ENCODE measurements around the gene FBLN5. TPM values are rescaled to one million over a fixed set of nuclear protein-coding genes. Genes with fewer than 3 reads are reported as not detected.

The FBLN5 gene
- total RNA-seq, 1 experiment from 2014 or later = 2.4 TPM

GRCh38 chr14:91946622-91947474 is 646 bp downstream of the FBLN5 start:
- no peak for DNase-seq (ENCODE audit: extremely low read depth, low read depth)

GRCh38 chr14:91945751-91946621 is 1.5 kb downstream of the FBLN5 start:
- no peak for DNase-seq (ENCODE audit: extremely low read depth, low read depth)

GRCh38 chr14:91942946-91943345 is 4.5 kb downstream of the FBLN5 start:
- no peak for DNase-seq (ENCODE audit: extremely low read depth, low read depth)

- no peak for DNase-seq (ENCODE audit: extremely low read depth, low read depth)
Observed at GRCh38 chr14:91942128-91942527, 5.4 kb downstream of the FBLN5 start.

- no peak for DNase-seq (ENCODE audit: extremely low read depth, low read depth)
Observed at GRCh38 chr14:91940209-91940608, 7.3 kb downstream of the FBLN5 start.

GRCh38 chr14:91935586-91935985 is 11.9 kb downstream of the FBLN5 start:
- DNase-seq (ENCODE audit: extremely low read depth, low read depth) = no peak

GRCh38 chr14:91934554-91935285 is 12.8 kb downstream of the FBLN5 start:
- no peak for DNase-seq (ENCODE audit: extremely low read depth, low read depth)

GRCh38 chr14:91931478-91932088 is 15.9 kb downstream of the FBLN5 start:
- no peak for DNase-seq (ENCODE audit: extremely low read depth, low read depth)

- DNase-seq (ENCODE audit: extremely low read depth, low read depth) = no peak
Observed at GRCh38 chr14:91929700-91930099, 17.8 kb downstream of the FBLN5 start.

GRCh38 chr14:91927800-91928199 is 19.7 kb downstream of the FBLN5 start:
- no peak for DNase-seq (ENCODE audit: extremely low read depth, low read depth)

- DNase-seq (ENCODE audit: extremely low read depth, low read depth) = no peak
Observed at GRCh38 chr14:91927191-91927590, 20.3 kb downstream of the FBLN5 start.

- DNase-seq (ENCODE audit: extremely low read depth, low read depth) = no peak
Observed at GRCh38 chr14:91926131-91926890, 21.2 kb downstream of the FBLN5 start.

GRCh38 chr14:91925727-91926121 is 21.8 kb downstream of the FBLN5 start:
- DNase-seq (ENCODE audit: extremely low read depth, low read depth) = no peak

- DNase-seq (ENCODE audit: extremely low read depth, low read depth) = no peak
Observed at GRCh38 chr14:91925001-91925726, 22.3 kb downstream of the FBLN5 start.

- DNase-seq (ENCODE audit: extremely low read depth, low read depth) = no peak
Observed at GRCh38 chr14:91920526-91920925, 27.0 kb downstream of the FBLN5 start.

GRCh38 chr14:91919814-91920213 is 27.7 kb downstream of the FBLN5 start:
- no peak for DNase-seq (ENCODE audit: extremely low read depth, low read depth)

GRCh38 chr14:91918186-91918883 is 29.2 kb downstream of the FBLN5 start:
- no peak for DNase-seq (ENCODE audit: extremely low read depth, low read depth)

- no peak for DNase-seq (ENCODE audit: extremely low read depth, low read depth)
Observed at GRCh38 chr14:91912035-91912434, 35.5 kb downstream of the FBLN5 start.
